Astrocyte of the cerebellum (primary cell): ENCODE results near the gene CSPG5.
A peak's percentile ranks its signal among the peaks of the same experiment; 100 is the strongest.

Experiments used
- DNase-seq: peaks from one replicate; pipeline ENCODE4 v3.0.0-alpha.2; 2011; ENCODE audit warnings: low read depth
- H3K4me3 ChIP-seq: 2 replicates; pipeline ENCODE4 v1.5.1; 2011; ENCODE audit warnings: mild to moderate bottlenecking, low read depth, low read length, moderate library complexity
- in situ Hi-C: cut with HindIII; loops from 2 replicates; pipeline ENCODE4 v1.10.0; 2017; ENCODE audit warnings: low sequenced_read_pairs
- TF ChIP-seq, protein P1 (sequence below): IDR thresholded peaks from 2 replicates; pipeline ENCODE4 v1.5.1; 2012; ENCODE audit warnings: low read length, low read depth, moderate library complexity, mild to moderate bottlenecking; ENCODE audit errors: missing control alignments

CSPG5 gene

DNA sequence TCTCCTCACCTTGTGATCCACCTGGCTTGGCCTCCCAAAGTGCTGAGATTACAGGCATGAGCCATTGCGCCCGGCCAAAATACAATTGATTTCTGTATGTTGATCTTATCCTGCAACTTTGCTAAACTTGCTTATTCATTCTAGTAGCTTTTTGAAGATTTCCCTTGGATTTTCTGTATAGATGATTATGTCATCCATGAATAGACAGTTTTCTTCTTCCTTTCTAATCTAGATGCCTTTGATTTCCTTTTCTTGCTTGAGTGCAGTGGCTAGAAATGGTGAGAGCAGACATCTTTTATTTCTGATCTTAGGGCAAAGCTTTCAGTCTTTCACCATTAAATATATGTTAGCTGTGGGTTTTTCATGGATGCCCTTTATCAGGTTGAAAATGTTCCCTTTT, 60.7 kb downstream of the CSPG5 start:
- no peak for DNase-seq
- TF ChIP-seq, protein P1, sequence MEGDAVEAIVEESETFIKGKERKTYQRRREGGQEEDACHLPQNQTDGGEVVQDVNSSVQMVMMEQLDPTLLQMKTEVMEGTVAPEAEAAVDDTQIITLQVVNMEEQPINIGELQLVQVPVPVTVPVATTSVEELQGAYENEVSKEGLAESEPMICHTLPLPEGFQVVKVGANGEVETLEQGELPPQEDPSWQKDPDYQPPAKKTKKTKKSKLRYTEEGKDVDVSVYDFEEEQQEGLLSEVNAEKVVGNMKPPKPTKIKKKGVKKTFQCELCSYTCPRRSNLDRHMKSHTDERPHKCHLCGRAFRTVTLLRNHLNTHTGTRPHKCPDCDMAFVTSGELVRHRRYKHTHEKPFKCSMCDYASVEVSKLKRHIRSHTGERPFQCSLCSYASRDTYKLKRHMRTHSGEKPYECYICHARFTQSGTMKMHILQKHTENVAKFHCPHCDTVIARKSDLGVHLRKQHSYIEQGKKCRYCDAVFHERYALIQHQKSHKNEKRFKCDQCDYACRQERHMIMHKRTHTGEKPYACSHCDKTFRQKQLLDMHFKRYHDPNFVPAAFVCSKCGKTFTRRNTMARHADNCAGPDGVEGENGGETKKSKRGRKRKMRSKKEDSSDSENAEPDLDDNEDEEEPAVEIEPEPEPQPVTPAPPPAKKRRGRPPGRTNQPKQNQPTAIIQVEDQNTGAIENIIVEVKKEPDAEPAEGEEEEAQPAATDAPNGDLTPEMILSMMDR, result no peak
- H3K4me3 ChIP-seq, result no peak overlapping the region
- in situ Hi-C loops, result no loop called here

- in situ Hi-C loops, result no loop called here
- TF ChIP-seq, protein P1, result no peak
- no peak overlapping the region for H3K4me3 ChIP-seq
- DNase-seq, result no peak
These were observed 62.8 kb downstream of the CSPG5 start for GRCh38 chr3:47515864-47516319.

DNA sequence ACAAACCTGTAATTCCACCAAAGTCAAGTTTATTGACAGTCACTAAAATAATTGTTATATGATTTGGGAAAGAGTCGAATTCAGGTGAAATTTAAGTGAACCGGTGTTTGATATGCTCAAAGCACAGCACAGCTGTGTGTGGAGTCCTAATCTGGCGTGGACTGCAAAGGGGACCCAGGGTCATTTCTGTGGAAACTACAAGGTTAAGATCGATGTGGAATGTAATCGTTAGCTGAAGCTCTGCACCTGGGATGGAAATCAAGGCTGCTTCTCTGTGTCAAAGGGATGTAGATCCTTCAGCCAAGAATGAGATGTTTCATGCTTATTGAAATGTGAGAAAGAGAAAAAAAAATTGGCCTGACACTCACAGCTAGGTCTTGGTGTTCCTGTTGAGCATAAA, 63.6 kb downstream of the CSPG5 start:
- DNase-seq, result no peak
- in situ Hi-C loops, result no loop called here
- no peak overlapping the region for H3K4me3 ChIP-seq
- TF ChIP-seq, protein P1, result no peak

- DNase-seq, result peak; percentile 86
- TF ChIP-seq, protein P1, result peak; percentile 56
- in situ Hi-C loops, result no loop called here
- peak within 1 kb of the TSS; percentile 77 for H3K4me3 ChIP-seq
These were observed 65.3 kb downstream of the CSPG5 start, which contains the start of gene ELP6 for GRCh38 chr3:47513125-47513929. TSS of gene ELP6 (minus strand) at chr3:47513712. CDS start at chr3:47513590, 122 bp downstream.

- DNase-seq, result no peak
- peak overlapping the region; percentile 77 for H3K4me3 ChIP-seq
- in situ Hi-C loops, result no loop called here
- TF ChIP-seq, protein P1, result no peak
These were observed 66.1 kb downstream of the CSPG5 start for GRCh38 chr3:47512416-47513124.
